ENCODE results near the gene CLIP1.
"Not testable (repeated sequence)": the region's sequence is repeated elsewhere in the genome, so short reads cannot be mapped to it uniquely, and the experiment has no call there.

CLIP1 gene

GRCh38 chr12:122449317-122449716, 26.8 kb upstream of the CLIP1 start:
- Histone ChIP-seq H3K9ac (ENCODE audit: insufficient read length, low read depth) (no peak overlapping the region), H3K4me3 (ENCODE audit: insufficient read length, low read depth) (no peak overlapping the region), H3K4me1 (ENCODE audit: insufficient read depth, insufficient read length) (peaks cover 4% of the 10 kb centered on the region), H3K27me3 (ENCODE audit: insufficient read depth, insufficient read length) (no peaks in the 10 kb centered on the region), H3K36me3 (ENCODE audit: insufficient read depth, insufficient read length, low read length) (no peaks in the 10 kb centered on the region), H3K9me3 (ENCODE audit: insufficient read depth, low read length) (no peaks in the 10 kb centered on the region)
- TF ChIP-seq YY1 (IDR thresholded peaks at IDR 0.05; ENCODE audit: insufficient read depth, insufficient read length), result no peak
- DNase-seq (ENCODE audit: low read depth, low spot score), result no peak

- not testable (repeated sequence) for H3K36me3 ChIP-seq (ENCODE audit: insufficient read depth, insufficient read length, low read length); H3K9ac ChIP-seq (ENCODE audit: insufficient read length, low read depth); H3K4me1 ChIP-seq (ENCODE audit: insufficient read depth, insufficient read length); H3K9me3 ChIP-seq (ENCODE audit: insufficient read depth, low read length); H3K27me3 ChIP-seq (ENCODE audit: insufficient read depth, insufficient read length); DNase-seq (ENCODE audit: low read depth, low spot score); H3K4me3 ChIP-seq (ENCODE audit: insufficient read length, low read depth)
Measured at GRCh38 chr12:122447825-122448224, 25.4 kb upstream of the CLIP1 start.

GRCh38 chr12:122446390-122446789, 23.9 kb upstream of the CLIP1 start:
- not testable (repeated sequence) for H3K9ac ChIP-seq (ENCODE audit: insufficient read length, low read depth); H3K9me3 ChIP-seq (ENCODE audit: insufficient read depth, low read length); H3K4me1 ChIP-seq (ENCODE audit: insufficient read depth, insufficient read length); DNase-seq (ENCODE audit: low read depth, low spot score); H3K4me3 ChIP-seq (ENCODE audit: insufficient read length, low read depth); H3K27me3 ChIP-seq (ENCODE audit: insufficient read depth, insufficient read length); H3K36me3 ChIP-seq (ENCODE audit: insufficient read depth, insufficient read length, low read length)

GRCh38 chr12:122444071-122444470, 21.6 kb upstream of the CLIP1 start:
- not testable (repeated sequence) for H3K36me3 ChIP-seq (ENCODE audit: insufficient read depth, insufficient read length, low read length); DNase-seq (ENCODE audit: low read depth, low spot score); H3K27me3 ChIP-seq (ENCODE audit: insufficient read depth, insufficient read length); H3K9me3 ChIP-seq (ENCODE audit: insufficient read depth, low read length); H3K4me1 ChIP-seq (ENCODE audit: insufficient read depth, insufficient read length); H3K4me3 ChIP-seq (ENCODE audit: insufficient read length, low read depth); H3K9ac ChIP-seq (ENCODE audit: insufficient read length, low read depth)

GRCh38 chr12:122438822-122439221, 16.4 kb upstream of the CLIP1 start:
- H3K27me3 ChIP-seq (ENCODE audit: insufficient read depth, insufficient read length); H3K9ac ChIP-seq (ENCODE audit: insufficient read length, low read depth); H3K4me1 ChIP-seq (ENCODE audit: insufficient read depth, insufficient read length); H3K9me3 ChIP-seq (ENCODE audit: insufficient read depth, low read length); H3K36me3 ChIP-seq (ENCODE audit: insufficient read depth, insufficient read length, low read length); H3K4me3 ChIP-seq (ENCODE audit: insufficient read length, low read depth); DNase-seq (ENCODE audit: low read depth, low spot score): not testable (repeated sequence)

- no peak for DNase-seq (ENCODE audit: low read depth, low spot score)
- Histone ChIP-seq H3K27me3 (ENCODE audit: insufficient read depth, insufficient read length) (no peaks in the 10 kb centered on the region), H3K36me3 (ENCODE audit: insufficient read depth, insufficient read length, low read length) (no peaks in the 10 kb centered on the region), H3K9ac (ENCODE audit: insufficient read length, low read depth) (no peak overlapping the region), H3K4me1 (ENCODE audit: insufficient read depth, insufficient read length) (no peaks in the 10 kb centered on the region), H3K9me3 (ENCODE audit: insufficient read depth, low read length) (no peaks in the 10 kb centered on the region), H3K4me3 (ENCODE audit: insufficient read length, low read depth) (no peak overlapping the region)
- no peak for TF ChIP-seq ZNF274 (IDR thresholded peaks at IDR 0.05; ENCODE audit: low read depth, low read length)
Measured at GRCh38 chr12:122437656-122438121, 15.2 kb upstream of the CLIP1 start.

GRCh38 chr12:122435186-122435585, 12.7 kb upstream of the CLIP1 start:
- Histone ChIP-seq H3K9me3 (ENCODE audit: insufficient read depth, low read length) (no peaks in the 10 kb centered on the region), H3K9ac (ENCODE audit: insufficient read length, low read depth) (no peak overlapping the region), H3K4me3 (ENCODE audit: insufficient read length, low read depth) (no peak overlapping the region), H3K4me1 (ENCODE audit: insufficient read depth, insufficient read length) (peaks cover 2% of the 10 kb centered on the region), H3K27me3 (ENCODE audit: insufficient read depth, insufficient read length) (no peaks in the 10 kb centered on the region), H3K36me3 (ENCODE audit: insufficient read depth, insufficient read length, low read length) (no peaks in the 10 kb centered on the region)
- TF ChIP-seq ZNF274 (IDR thresholded peaks at IDR 0.05; ENCODE audit: low read depth, low read length) (no peak), SUZ12 (IDR thresholded peaks at IDR 0.05; ENCODE audit: extremely low read depth, insufficient read depth, insufficient read length) (no peak), YY1 (IDR thresholded peaks at IDR 0.05; ENCODE audit: insufficient read depth, insufficient read length) (no peak)
- DNase-seq (ENCODE audit: low read depth, low spot score), result no peak

- not testable (repeated sequence) for H3K4me1 ChIP-seq (ENCODE audit: insufficient read depth, insufficient read length); H3K27me3 ChIP-seq (ENCODE audit: insufficient read depth, insufficient read length); H3K36me3 ChIP-seq (ENCODE audit: insufficient read depth, insufficient read length, low read length); DNase-seq (ENCODE audit: low read depth, low spot score); H3K4me3 ChIP-seq (ENCODE audit: insufficient read length, low read depth); H3K9ac ChIP-seq (ENCODE audit: insufficient read length, low read depth); H3K9me3 ChIP-seq (ENCODE audit: insufficient read depth, low read length)
Measured at GRCh38 chr12:122429043-122429442, 6.6 kb upstream of the CLIP1 start.

- Histone ChIP-seq H3K27me3 (ENCODE audit: insufficient read depth, insufficient read length) (no peaks in the 10 kb centered on the region), H3K4me3 (ENCODE audit: insufficient read length, low read depth) (no peak overlapping the region), H3K9ac (ENCODE audit: insufficient read length, low read depth) (no peak overlapping the region), H3K4me1 (ENCODE audit: insufficient read depth, insufficient read length) (peaks cover 2% of the 10 kb centered on the region), H3K36me3 (ENCODE audit: insufficient read depth, insufficient read length, low read length) (no peaks in the 10 kb centered on the region), H3K9me3 (ENCODE audit: insufficient read depth, low read length) (no peaks in the 10 kb centered on the region)
- no peak for DNase-seq (ENCODE audit: low read depth, low spot score)
- TF ChIP-seq SUZ12 (IDR thresholded peaks at IDR 0.05; ENCODE audit: extremely low read depth, insufficient read depth, insufficient read length), result no peak
- no peak for TF ChIP-seq YY1 (IDR thresholded peaks at IDR 0.05; ENCODE audit: insufficient read depth, insufficient read length)
- TF ChIP-seq ZNF274 (IDR thresholded peaks at IDR 0.05; ENCODE audit: low read depth, low read length), result no peak
Measured at GRCh38 chr12:122427403-122427802, 4.9 kb upstream of the CLIP1 start.

All from NT2/D1 (cell line).